ENCODE results near the gene MAML3.

DNA sequence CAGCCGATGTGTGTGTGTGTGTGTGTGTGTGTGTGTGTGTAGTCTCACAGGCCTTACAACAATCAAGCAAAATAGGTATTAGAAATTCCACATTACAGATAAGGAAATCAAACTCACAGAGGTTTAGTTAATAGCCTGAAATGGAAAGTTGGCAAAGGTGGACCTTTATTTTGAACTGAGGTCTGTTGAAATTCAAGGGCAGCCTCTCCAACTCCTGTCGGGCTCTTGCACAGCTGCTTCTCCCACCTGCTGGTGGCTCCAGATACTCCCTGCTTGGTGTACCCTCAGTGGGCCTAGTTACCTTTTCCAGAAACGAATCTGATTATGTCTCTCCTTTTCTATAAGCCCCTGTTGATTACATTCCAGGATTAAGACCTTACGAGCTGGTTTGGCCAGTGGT lies 292.5 kb downstream of the MAML3 start:
- no peak for TF ChIP-seq GATA3 (IDR thresholded peaks at IDR 0.05; ENCODE audit: low read depth, low read length)
- TF ChIP-seq GATA2 (IDR thresholded peaks at IDR 0.05; ENCODE audit: low read depth, low read length) = no peak
